GM21717 (cell line): ENCODE results near the gene LRRC3C.
A peak's percentile ranks its signal among the peaks of the same experiment; 100 is the strongest.
"Not testable (repeated sequence)": the region's sequence is repeated elsewhere in the genome, so short reads cannot be mapped to it uniquely, and the experiment has no call there.

Experiments
- ATAC-seq: cut with Tn5 transposase; IDR thresholded peaks from one replicate; pipeline ENCODE4 v1.9.1; 2021; ENCODE audit warnings: mild to moderate bottlenecking, moderate library complexity; ENCODE audit not compliant: unreplicated experiment

The LRRC3C gene, protein sequence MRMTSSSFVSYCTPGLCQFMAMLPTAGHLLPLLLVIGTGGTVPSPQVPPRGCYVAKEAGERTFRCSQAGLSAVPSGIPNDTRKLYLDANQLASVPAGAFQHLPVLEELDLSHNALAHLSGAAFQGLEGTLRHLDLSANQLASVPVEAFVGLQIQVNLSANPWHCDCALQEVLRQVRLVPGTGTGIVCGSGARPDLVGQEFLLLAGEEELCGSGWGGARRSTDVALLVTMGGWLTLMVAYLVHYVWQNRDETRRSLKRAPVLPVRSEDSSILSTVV

GRCh38 chr17:39927101-39927928 lies at the start of gene LRRC3C, which contains the start of gene ORMDL3:
Gene LRRC3C (plus strand): TSS chr17:39927732. CDS start chr17:39941524, 13,792 bp downstream.
Gene ORMDL3 (minus strand): TSS chr17:39927601. CDS start chr17:39924203, 3,398 bp downstream.
- peak; percentile 54 for ATAC-seq

- not testable (repeated sequence) for ATAC-seq
Measured at GRCh38 chr17:39886102-39886501, 41.4 kb upstream of the LRRC3C start.

- no peak for ATAC-seq
Measured at GRCh38 chr17:39887078-39887477, 40.5 kb upstream of the LRRC3C start.

GRCh38 chr17:39889200-39889599 lies 38.3 kb upstream of the LRRC3C start:
- ATAC-seq: no peak

- no peak for ATAC-seq
Measured at GRCh38 chr17:39894681-39895376, 32.7 kb upstream of the LRRC3C start.

DNA sequence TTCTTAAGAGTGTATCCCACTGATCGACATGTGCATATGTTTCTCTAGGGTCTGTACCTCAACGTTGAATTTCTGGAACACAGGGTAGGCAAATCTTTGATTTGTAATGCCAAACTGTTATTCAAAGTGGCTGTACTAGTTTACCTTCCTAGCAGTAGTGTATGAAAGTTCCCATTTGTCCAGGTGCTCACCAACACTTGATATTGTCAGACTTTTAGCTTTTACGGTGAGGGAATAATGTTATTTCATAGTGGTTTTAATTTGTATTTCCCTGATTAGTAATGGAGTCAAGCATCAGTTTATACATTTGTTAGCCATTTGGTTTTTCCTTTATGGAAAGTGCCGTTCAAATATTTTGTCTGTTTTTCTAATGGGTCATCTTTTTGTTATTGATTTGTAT lies 29.4 kb upstream of the LRRC3C start:
- ATAC-seq: no peak

- ATAC-seq: no peak
Measured at GRCh38 chr17:39899215-39899614, 28.3 kb upstream of the LRRC3C start.

GRCh38 chr17:39902027-39902426 lies 25.5 kb upstream of the LRRC3C start:
- ATAC-seq: not testable (repeated sequence)

DNA sequence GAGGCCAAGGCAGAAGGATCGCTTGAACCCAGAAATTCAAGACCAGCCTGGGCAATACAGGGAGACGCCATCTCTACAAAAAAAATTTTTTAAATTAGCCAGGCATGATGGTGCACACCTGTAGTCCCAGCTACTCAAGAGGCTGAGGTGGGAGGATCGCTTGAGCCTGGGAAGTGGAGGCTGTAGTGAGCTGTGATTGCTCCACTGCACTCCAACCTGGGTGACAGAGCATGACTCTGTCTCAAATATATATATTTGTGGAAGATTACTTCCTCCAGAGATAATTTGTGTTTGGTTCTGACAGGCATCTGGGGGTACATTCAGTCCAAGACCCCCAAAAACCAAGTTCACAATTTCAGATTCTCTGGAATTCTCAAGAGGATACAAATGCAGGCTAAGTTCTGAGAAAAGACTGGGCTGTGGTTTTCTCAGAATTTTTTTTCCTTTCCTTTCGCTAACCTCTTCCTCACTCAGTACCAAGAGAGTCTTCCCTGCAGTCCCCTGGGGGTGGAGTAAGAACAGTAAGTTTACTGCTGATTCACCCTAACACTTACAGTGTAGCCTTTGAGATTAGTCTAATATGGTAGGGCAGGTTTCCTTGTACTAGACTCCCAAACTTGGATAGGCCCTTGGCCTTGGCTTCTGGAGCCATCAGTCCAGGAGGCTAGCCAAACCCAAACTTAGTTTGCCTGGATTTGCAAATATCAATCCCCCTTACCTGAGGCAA lies 24.2 kb upstream of the LRRC3C start:
- ATAC-seq: no peak

GRCh38 chr17:39904990-39905288 lies 22.6 kb upstream of the LRRC3C start:
- ATAC-seq: no peak

DNA sequence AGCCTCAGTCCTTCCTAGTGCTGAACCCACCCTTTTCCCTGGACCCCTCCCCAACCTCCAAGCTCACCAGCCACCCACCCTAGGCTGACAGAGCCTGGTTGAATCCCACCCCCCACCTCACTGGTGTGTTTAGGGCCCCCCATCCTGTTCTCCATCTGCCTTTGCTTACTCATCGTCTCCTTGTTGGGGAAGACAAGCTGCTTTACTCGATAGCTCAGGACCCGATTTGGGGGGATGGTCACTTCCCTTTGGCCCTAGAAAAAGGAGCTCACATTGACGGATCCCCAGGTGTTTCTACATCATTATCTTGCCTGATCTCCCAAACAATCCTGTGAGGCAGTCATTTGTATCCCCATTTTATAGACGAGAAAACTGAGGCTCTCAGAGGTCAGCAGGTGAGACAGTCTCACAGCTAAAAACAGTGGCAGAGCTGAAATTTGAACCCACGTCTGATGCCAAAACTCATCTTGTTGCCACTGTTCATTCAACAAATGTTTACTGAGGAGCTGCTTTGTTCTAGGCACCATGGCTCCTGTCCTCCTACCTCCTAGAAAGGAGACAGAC lies 18.7 kb upstream of the LRRC3C start:
- no peak for ATAC-seq

DNA sequence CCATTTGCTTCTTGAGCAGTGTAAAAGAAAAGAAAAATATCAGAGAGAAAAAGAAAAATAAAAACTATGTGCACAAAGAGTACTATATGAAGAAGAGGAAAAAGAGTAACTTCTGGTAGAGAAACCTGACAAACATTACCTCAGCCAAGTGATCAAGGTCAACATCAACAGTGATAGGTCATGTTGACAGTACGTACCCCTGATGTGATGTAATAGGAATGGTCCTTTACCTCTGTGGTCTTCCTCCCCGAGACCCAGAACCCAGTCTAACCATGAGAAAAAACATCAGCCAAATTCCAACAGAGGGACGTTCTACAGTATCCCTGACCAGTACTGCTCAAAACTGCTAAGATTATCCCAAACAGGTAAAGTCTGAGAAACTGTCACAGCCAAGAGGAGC lies 13.5 kb upstream of the LRRC3C start:
- ATAC-seq: no peak

DNA sequence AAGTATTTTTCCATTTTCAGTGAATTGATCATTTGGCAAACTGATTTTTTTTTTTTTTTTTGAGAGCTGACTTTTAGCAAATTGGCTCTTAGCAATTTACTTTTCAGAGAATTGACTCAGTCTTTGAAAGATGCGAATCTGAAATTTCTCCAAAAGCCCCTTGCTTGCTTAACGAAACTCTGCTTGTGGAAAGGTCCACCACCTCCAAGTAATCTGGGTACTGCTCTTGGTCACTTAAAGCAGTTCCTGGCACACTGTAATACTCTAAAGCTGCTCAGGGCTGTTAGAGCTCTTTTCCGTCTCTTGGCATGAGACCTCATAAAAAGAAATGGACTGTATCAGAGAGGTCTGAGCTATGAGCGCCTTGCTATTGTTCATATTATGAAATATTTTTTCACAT lies 12.0 kb upstream of the LRRC3C start:
- no peak for ATAC-seq

DNA sequence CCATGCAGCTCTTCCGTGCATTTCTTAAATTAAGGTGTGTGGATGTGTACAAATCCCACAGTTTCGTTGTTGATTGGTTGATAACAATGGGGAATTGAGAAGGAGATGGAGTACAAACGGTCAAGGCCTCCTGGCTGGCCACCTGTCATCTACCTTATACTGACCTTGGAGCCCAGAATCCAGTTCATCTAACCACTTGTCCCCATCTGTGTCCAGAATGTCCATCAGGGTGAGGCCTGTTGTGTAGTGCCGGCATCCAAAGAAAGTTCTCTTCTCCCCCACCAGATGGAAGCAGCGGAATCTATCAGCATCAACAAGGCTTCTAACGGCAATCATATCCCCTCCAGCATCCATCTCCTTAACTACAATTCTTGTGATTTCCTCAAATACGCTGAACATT lies 10.6 kb upstream of the LRRC3C start:
- no peak for ATAC-seq

- no peak for ATAC-seq
Measured at GRCh38 chr17:39919087-39919683, 8.3 kb upstream of the LRRC3C start.

GRCh38 chr17:39920218-39921210 lies 7.0 kb upstream of the LRRC3C start:
- ATAC-seq: no peak

- ATAC-seq: no peak
Measured at GRCh38 chr17:39921323-39921722, 6.2 kb upstream of the LRRC3C start.

DNA sequence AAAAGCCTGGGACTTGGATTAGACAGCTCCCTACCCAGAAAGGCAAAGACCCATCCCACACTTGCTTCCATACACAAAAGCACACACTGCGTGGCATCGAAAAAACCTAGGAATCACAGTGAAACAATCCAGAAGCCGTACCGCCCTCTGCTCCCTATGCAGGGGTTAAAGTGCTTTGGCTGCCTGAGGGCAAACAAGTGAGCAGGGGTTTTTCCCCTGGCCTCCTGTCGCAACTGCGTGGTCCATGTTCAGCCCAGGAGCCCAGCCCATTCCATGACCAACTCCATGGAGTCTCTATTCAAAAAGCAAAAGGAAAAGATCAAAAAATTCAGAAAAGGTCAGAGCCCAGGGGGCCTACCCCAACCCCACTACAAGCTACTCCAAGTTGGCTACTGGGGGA lies 5.5 kb upstream of the LRRC3C start:
- no peak for ATAC-seq

GRCh38 chr17:39923230-39923629 lies 4.3 kb upstream of the LRRC3C start:
- ATAC-seq: no peak
